IPS-18c (cell line): ENCODE measurements around the gene TSPAN7.

Experiments used
- H3K4me3 ChIP-seq: 2 replicates; pipeline ENCODE4 v1.7.0; 2013; ENCODE audit warnings: low read depth, mild to moderate bottlenecking, low read length, moderate library complexity; ENCODE audit not compliant: insufficient read depth
- H3K9me3 ChIP-seq: one replicate; pipeline ENCODE4 v1.6.1; 2013; ENCODE audit warnings: mild to moderate bottlenecking, low read length, moderate library complexity; ENCODE audit not compliant: control insufficient read depth, insufficient read depth

Gene TSPAN7

GRCh38 chrX:38657562-38657961, 96.2 kb downstream of the TSPAN7 start:
- Histone ChIP-seq H3K4me3 (no peak overlapping the region), H3K9me3 (peaks cover 6% of the 10 kb centered on the region)

DNA sequence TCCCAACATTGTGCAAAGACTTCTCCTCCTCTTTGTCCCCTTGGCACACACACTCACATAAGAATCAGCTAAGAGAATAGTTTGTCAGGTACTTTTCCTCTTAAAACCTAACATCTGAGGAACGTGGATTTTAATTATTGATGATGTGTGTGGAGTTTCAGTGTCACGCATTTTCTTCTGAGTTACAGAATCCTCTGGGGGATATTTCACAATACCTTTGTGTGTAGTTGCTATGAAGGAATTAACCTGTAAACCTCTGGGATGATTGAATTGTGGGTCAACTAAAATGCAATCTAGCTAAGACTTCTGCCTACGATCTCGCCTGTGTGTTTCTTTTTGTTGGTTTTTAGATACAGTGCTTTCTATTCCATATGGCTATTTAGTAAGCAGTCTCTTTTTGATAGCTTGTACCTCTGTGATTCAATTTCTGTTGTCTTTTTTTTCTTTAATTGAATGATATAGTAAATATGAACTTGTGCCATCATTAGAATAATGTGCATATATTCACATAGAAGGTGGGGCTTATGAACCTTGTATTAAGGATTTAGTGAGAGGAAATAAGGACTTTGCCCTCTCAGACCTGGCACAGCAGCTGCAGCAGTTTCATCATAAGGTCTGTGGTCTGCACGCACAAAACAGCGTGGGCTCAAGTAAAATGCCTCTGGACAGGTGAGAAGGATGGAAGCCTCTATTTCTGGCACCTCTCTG, 99.2 kb downstream of the TSPAN7 start:
- Histone ChIP-seq H3K4me3 (no peak overlapping the region), H3K9me3 (peaks cover 7% of the 10 kb centered on the region)

DNA sequence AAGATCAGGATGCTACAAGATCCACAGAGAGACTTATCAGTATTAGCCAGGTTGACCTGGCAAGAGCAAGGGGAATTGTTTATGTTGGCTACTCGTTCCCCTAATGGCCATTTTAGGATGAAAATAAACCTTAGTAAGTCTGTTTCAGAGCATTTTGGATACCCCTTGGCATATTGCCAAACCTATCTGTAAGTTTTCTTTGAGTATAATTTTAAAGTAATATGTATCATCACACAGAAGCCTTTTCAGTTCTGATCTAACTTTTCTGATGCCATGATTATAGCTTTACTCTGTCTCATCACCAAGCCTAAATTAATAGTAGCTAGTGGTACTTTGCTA, 99.7 kb downstream of the TSPAN7 start:
- peaks cover 7% of the 10 kb centered on the region for H3K9me3 ChIP-seq
- H3K4me3 ChIP-seq, result no peak overlapping the region

GRCh38 chrX:38661561-38661960, 100.2 kb downstream of the TSPAN7 start:
- H3K4me3 ChIP-seq, result no peak overlapping the region
- peaks cover 7% of the 10 kb centered on the region for H3K9me3 ChIP-seq

DNA sequence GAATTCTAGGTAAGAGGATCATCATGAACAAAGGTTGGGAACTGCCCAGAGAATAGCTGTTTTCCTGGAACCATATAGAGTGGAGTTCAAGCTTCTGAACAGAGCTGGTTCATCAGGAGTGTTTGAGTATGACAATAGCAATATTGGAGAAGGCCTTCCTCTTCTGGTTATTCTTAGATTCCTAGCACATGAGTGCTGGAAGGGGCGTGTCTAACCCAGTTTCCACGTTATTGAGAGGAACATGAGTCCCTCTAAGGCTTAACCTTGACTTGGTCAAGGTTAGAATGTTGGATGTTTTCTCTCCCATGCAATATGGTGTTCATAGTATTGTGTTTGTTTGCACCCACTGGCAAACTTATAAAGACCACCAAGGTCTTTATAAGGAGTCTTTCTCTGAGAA, 101.3 kb downstream of the TSPAN7 start:
- H3K9me3 ChIP-seq, result peaks cover 7% of the 10 kb centered on the region

DNA sequence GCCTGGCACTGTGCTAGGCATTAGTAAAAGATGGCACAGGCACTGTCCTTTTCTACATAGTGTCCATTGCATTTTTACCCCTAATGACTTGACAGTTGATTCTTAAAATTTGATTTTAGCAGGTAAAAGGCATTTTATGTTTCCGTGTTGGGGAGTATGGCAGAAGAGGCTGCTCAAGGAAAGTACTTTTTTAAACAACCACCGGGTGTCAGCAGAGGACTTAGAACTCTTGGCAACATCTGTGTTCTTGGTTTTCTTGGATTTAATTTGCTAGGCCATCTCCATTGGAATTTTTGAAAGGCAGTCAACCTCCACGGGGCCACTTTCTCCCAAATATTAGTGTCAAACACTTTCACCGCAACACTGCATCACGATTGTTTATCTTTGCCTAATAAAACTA, 102.9 kb downstream of the TSPAN7 start:
- H3K4me3 ChIP-seq, result no peak overlapping the region
- H3K9me3 ChIP-seq, result peaks cover 7% of the 10 kb centered on the region

More for the DNA sequence above, 101.3 kb downstream of the TSPAN7 start:
- H3K4me3 ChIP-seq, result no peak overlapping the region

DNA sequence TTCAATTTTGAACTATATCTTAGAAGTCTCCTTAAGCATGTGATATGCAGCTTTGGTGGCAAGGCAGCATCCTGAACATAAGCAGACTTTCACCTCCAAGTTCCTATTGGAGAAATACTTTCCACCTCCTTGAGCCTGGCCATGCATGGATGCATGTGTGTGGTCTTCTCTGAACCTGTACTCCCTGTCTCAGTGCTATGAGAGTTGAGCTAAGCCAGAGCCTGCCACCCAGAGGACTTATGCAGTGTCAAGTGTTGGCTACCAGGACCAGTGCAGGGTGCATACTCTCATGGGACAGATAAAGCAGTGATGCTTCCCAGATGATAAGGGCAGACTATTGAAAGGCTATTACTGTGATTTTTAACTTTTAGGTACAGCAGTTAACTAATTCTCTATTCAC, 105.6 kb downstream of the TSPAN7 start:
- Histone ChIP-seq H3K9me3 (peaks cover 4% of the 10 kb centered on the region), H3K4me3 (no peak overlapping the region)

GRCh38 chrX:38668771-38669170, 107.4 kb downstream of the TSPAN7 start:
- Histone ChIP-seq H3K4me3 (no peak overlapping the region), H3K9me3 (peaks cover 2% of the 10 kb centered on the region)

- Histone ChIP-seq H3K9me3 (no peaks in the 10 kb centered on the region), H3K4me3 (no peak overlapping the region)
Measured at GRCh38 chrX:38669428-38669827, 108.1 kb downstream of the TSPAN7 start.

- Histone ChIP-seq H3K4me3 (no peak overlapping the region), H3K9me3 (peaks cover 3% of the 10 kb centered on the region)
Measured at GRCh38 chrX:38672646-38673045, 111.3 kb downstream of the TSPAN7 start.

DNA sequence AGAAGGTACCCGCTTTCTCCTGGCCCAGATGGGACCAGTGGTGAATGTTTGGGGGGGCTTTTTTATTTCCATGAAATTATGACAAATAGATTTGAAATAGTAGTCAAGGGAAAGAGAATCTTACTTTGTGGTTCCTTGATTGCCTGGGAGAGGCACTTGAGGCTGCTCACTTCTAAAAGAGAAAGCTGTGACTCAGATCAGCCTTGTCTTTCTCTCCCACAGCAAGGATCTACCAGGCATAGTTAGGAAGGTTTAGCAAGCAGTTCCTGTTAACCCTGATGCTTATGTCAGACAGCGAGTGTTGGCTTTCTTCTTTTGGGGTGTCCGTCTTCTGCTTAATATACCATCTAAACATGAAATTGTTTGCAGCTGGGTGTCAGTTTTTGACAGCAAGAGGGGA, 114.5 kb downstream of the TSPAN7 start:
- peaks cover 3% of the 10 kb centered on the region for H3K9me3 ChIP-seq

DNA sequence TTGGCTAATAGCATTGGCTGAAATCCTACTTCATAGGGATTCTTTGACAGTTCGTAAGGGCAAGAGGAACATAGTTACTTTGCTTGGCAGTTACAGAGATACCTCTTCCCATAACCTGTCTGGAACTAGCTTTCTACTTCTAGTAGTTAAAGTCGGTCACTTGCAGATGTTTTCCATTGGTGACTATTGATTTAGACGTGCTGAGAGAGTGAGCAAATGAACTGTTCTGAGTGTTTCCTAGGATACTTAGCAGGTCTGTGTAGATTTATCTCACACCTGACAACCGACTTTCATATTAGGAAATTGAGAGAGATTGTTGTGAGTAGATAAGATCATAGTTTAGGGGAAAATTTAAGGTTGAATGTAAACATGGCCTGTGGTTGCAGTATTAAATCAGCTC, 116.8 kb downstream of the TSPAN7 start:
- no peak overlapping the region for H3K4me3 ChIP-seq
- H3K9me3 ChIP-seq, result peaks cover 3% of the 10 kb centered on the region

More for the DNA sequence above, 114.5 kb downstream of the TSPAN7 start:
- H3K4me3 ChIP-seq, result no peak overlapping the region

- Histone ChIP-seq H3K4me3 (no peak overlapping the region), H3K9me3 (peaks cover 3% of the 10 kb centered on the region)
Measured at GRCh38 chrX:38678821-38679220, 117.5 kb downstream of the TSPAN7 start.

DNA sequence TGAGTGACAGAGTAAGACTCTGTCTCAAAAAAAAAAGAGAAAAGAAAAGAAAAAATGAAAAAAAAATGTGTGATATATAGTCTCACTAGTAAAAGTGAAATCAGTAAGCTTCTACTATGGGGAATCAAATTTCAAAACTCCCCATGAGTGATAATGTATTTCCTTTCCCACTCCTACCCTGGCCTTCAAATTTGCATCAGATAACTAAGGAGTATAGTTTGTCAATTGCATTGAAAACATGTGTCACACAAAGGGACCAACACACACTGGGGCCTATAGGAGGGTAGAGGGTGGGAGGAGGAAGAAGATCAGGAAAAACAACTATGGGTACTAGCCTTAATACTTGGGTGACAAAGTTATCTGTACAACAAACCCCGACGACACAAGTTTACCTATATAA, 118.4 kb downstream of the TSPAN7 start:
- H3K9me3 ChIP-seq, result peaks cover 3% of the 10 kb centered on the region
- no peak overlapping the region for H3K4me3 ChIP-seq

- H3K4me3 ChIP-seq, result no peak overlapping the region
Measured at GRCh38 chrX:38682095-38682494, 120.8 kb downstream of the TSPAN7 start.

GRCh38 chrX:38692961-38693360, 131.6 kb downstream of the TSPAN7 start:
- no peak overlapping the region for H3K4me3 ChIP-seq
- H3K9me3 ChIP-seq, result no peaks in the 10 kb centered on the region

More at GRCh38 chrX:38682095-38682494, 120.8 kb downstream of the TSPAN7 start:
- H3K9me3 ChIP-seq, result no peaks in the 10 kb centered on the region

DNA sequence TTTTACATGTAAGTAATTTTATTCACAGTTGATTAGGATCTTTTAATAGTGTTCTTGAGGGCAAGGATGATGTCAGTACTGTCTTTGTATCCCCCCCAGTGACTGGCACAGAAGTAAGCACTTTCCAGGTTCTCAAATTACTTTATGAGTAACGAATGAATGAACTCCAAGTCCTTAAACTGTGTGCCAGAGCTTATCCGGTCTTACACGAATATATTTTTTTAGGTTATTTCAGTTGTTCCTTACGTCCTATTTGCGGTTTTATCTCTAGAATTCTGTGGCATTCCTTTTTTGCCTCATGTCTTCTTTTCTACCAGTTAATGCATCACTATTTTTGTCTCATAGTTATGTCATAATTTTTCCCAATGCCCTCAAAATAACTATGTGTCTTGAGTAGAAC, 133.1 kb downstream of the TSPAN7 start:
- no peaks in the 10 kb centered on the region for H3K9me3 ChIP-seq
- H3K4me3 ChIP-seq, result no peak overlapping the region

- Histone ChIP-seq H3K9me3 (no peaks in the 10 kb centered on the region), H3K4me3 (no peak overlapping the region)
Measured at GRCh38 chrX:38697461-38697860, 136.1 kb downstream of the TSPAN7 start.

- no peak overlapping the region for H3K4me3 ChIP-seq
- H3K9me3 ChIP-seq, result peaks cover 3% of the 10 kb centered on the region
Measured at GRCh38 chrX:38699121-38699520, 137.8 kb downstream of the TSPAN7 start.
